Body of pancreas (tissue), 4 donors: ENCODE results near the gene ATRN.

ENCODE experiments used
- CTCF ChIP-seq, 7 experiments: fragments of 450-650 bp in 4 of 7; fragments of 200-600 bp in 3 of 7; sonication (generic) in 3 of 7; IDR thresholded peaks; one replicate each; pipeline ENCODE4 v1.5.1; 2016 to 2019; ENCODE audit warnings: antibody characterized with exemption in 7 of 7
- POLR2A ChIP-seq, 3 donors: fragments of 450-650 bp; IDR thresholded peaks; one replicate each; pipeline ENCODE4 v1.6.1; 2016; ENCODE audit warnings: antibody characterized with exemption in 3 of 3, mild to moderate bottlenecking in 2 of 3

DNA sequence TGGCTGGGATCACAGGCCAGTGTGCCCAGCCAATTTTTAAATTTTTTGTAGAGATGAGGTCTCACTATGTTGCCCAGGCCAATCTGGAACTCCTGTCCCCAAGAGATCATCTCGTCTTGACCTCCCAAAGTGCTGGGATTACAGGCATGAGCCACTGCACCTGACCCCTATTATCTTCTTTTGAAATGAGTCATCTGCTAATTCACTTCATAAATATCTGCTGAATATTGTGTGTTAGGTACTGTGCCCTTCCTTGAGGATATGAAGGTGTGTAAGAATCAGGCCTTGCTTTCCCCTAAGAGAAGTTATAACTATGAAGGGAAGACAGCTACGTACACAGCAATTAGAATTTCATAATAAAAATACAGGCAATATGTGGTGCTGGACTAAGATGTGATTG, 8.2 kb downstream of the ATRN start:
- TF ChIP-seq POLR2A (IDR thresholded peaks at IDR 0.05): no peak
- TF ChIP-seq CTCF (IDR thresholded peaks at IDR 0.05): no peak
